SK-N-SH treated with all-trans-retinoic acid at 6 μM for 48 hours (cell line): ENCODE measurements around the gene CCL23.

Experiments used
- ATAC-seq: fragments of 200-7000 bp; cut with Tn5 transposase; 3 replicates; pipeline ENCODE4 v1.9.1; 2020; ENCODE audit warnings: mild to moderate bottlenecking, moderate library complexity
- ARNTL ChIP-seq: fragments of 450-650 bp; formaldehyde crosslinking; IDR thresholded peaks from 2 replicates; pipeline ENCODE4 v1.5.0; 2020; ENCODE audit warnings: low read depth, mild to moderate bottlenecking, moderate library complexity, borderline replicate concordance
- BACH2 ChIP-seq: fragments of 250-450 bp; sonication (Bioruptor Pico); IDR thresholded peaks from 2 replicates; pipeline ENCODE4 v1.9.0; 2021; ENCODE audit warnings: mild to moderate bottlenecking, borderline replicate concordance
- CSDC2 ChIP-seq: fragments of 250-450 bp; sonication (Bioruptor Pico); IDR thresholded peaks from 2 replicates; pipeline ENCODE4 v1.5.0; 2020; ENCODE audit warnings: mild to moderate bottlenecking, moderate library complexity
- ESRRG ChIP-seq: fragments of 250-450 bp; sonication (Bioruptor Pico); IDR thresholded peaks from 2 replicates; pipeline ENCODE4 v1.6.1; 2021; ENCODE audit warnings: mild to moderate bottlenecking
- ISL1 ChIP-seq: fragments of 250-450 bp; sonication (Bioruptor Pico); IDR thresholded peaks from 2 replicates; pipeline ENCODE4 v2.1.2; 2022; ENCODE audit warnings: mild to moderate bottlenecking, moderate library complexity
- OSR1 ChIP-seq: fragments of 250-450 bp; sonication (Bioruptor Pico); IDR thresholded peaks from 2 replicates; pipeline ENCODE4 v1.8.0; 2022; ENCODE audit warnings: moderate library complexity, mild to moderate bottlenecking, inconsistent platforms
- POU6F1 ChIP-seq: fragments of 250-450 bp; sonication (Bioruptor Pico); IDR thresholded peaks from 2 replicates; pipeline ENCODE4 v1.8.0; 2021; ENCODE audit warnings: low read depth, mild to moderate bottlenecking, moderate library complexity, borderline replicate concordance
- PPARA ChIP-seq: fragments of 250-450 bp; sonication (Bioruptor Pico); IDR thresholded peaks from 2 replicates; pipeline ENCODE4 v1.5.0; 2020; ENCODE audit warnings: mild to moderate bottlenecking, borderline replicate concordance
- RARB ChIP-seq: fragments of 250-450 bp; sonication (Bioruptor Pico); IDR thresholded peaks from 2 replicates; pipeline ENCODE4 v1.8.0; 2021; ENCODE audit warnings: mild to moderate bottlenecking, moderate library complexity
- SNAI2 ChIP-seq: fragments of 250-450 bp; sonication (Bioruptor Pico); IDR thresholded peaks from 2 replicates; pipeline ENCODE4 v1.5.0; 2020; ENCODE audit warnings: mild to moderate bottlenecking, moderate library complexity
- TCF4 ChIP-seq: fragments of 250-450 bp; sonication (Bioruptor Pico); IDR thresholded peaks from 2 replicates; pipeline ENCODE4 v1.8.0; 2021; ENCODE audit warnings: mild to moderate bottlenecking, moderate library complexity, borderline replicate concordance
- TOX ChIP-seq: fragments of 250-450 bp; sonication (Bioruptor Pico); IDR thresholded peaks from 2 replicates; pipeline ENCODE4 v1.8.0; 2021; ENCODE audit warnings: mild to moderate bottlenecking, moderate library complexity, borderline replicate concordance
- TSHZ2 ChIP-seq: fragments of 250-450 bp; sonication (Bioruptor Pico); IDR thresholded peaks from 2 replicates; pipeline ENCODE4 v1.5.0; 2020; ENCODE audit warnings: mild to moderate bottlenecking, moderate library complexity
- ZC3H10 ChIP-seq: fragments of 250-450 bp; sonication (Bioruptor Pico); IDR thresholded peaks from 2 replicates; pipeline ENCODE4 v1.5.1; 2021; ENCODE audit warnings: mild to moderate bottlenecking, moderate library complexity
- ZFP3 ChIP-seq: fragments of 250-450 bp; sonication (Bioruptor Pico); IDR thresholded peaks from 2 replicates; pipeline ENCODE4 v1.5.0; 2020; ENCODE audit warnings: mild to moderate bottlenecking, moderate library complexity
- ZNF565 ChIP-seq: fragments of 450-650 bp; formaldehyde crosslinking; conservative IDR thresholded peaks from 2 replicates; pipeline ENCODE4 v1.5.0; 2020; ENCODE audit warnings: low read depth, mild to moderate bottlenecking, moderate library complexity
- ZNF70 ChIP-seq: fragments of 450-650 bp; formaldehyde crosslinking; IDR thresholded peaks from 2 replicates; pipeline ENCODE4 v1.5.0; 2020; ENCODE audit warnings: mild to moderate bottlenecking, moderate library complexity
- ZNF8 ChIP-seq: fragments of 450-650 bp; formaldehyde crosslinking; IDR thresholded peaks from 2 replicates; pipeline ENCODE4 v1.5.0; 2020; ENCODE audit warnings: mild to moderate bottlenecking, moderate library complexity
- TF ChIP-seq, protein P1 (sequence below): fragments of 250-450 bp; sonication (Bioruptor Pico); IDR thresholded peaks from 2 replicates; pipeline ENCODE4 v1.5.1; 2020; ENCODE audit warnings: low read depth, mild to moderate bottlenecking, moderate library complexity
- TF ChIP-seq, protein P2 (sequence below): fragments of 250-450 bp; sonication (Bioruptor Pico); IDR thresholded peaks from 2 replicates; pipeline ENCODE4 v1.8.0; 2020; ENCODE audit warnings: mild to moderate bottlenecking, moderate library complexity, borderline replicate concordance
- TF ChIP-seq, protein P3 (sequence below): fragments of 250-450 bp; sonication (Bioruptor Pico); IDR thresholded peaks from 2 replicates; pipeline ENCODE4 v1.5.1; 2021; ENCODE audit warnings: mild to moderate bottlenecking, moderate library complexity

CCL23 gene

DNA sequence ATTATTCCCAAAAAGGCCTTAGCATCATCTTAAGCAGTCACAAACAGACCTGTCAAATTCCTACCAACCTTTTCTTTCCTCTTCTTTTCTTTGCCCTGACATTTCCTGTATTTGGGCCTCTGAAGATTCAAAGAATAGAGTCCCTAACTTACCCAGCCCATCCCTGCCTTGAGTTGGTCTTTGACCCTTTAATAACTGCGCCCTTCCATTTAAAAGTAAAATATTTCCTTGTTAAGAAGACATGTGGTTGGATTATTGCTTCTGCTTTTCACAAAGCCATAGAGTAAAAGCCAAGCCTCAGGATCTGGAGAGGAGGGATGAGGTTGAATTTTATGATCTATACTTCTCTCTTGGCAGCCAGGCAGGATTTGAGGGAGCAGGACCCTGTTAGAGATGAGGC, 13.2 kb upstream of the CCL23 start:
- TF ChIP-seq ZFP3 (no peak), ESRRG (CRISPR knock-in tag) (no peak), TCF4 (CRISPR knock-in tag) (no peak), RARB (CRISPR knock-in tag) (no peak), ISL1 (CRISPR knock-in tag) (no peak), PPARA (CRISPR knock-in tag) (no peak), TOX (no peak), POU6F1 (CRISPR knock-in tag) (no peak), ZNF8 (CRISPR knock-in tag) (no peak)
- TF ChIP-seq, protein P1, sequence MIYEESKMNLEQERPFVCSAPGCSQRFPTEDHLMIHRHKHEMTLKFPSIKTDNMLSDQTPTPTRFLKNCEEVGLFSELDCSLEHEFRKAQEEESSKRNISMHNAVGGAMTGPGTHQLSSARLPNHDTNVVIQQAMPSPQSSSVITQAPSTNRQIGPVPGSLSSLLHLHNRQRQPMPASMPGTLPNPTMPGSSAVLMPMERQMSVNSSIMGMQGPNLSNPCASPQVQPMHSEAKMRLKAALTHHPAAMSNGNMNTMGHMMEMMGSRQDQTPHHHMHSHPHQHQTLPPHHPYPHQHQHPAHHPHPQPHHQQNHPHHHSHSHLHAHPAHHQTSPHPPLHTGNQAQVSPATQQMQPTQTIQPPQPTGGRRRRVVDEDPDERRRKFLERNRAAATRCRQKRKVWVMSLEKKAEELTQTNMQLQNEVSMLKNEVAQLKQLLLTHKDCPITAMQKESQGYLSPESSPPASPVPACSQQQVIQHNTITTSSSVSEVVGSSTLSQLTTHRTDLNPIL (CRISPR knock-in tag): no peak

DNA sequence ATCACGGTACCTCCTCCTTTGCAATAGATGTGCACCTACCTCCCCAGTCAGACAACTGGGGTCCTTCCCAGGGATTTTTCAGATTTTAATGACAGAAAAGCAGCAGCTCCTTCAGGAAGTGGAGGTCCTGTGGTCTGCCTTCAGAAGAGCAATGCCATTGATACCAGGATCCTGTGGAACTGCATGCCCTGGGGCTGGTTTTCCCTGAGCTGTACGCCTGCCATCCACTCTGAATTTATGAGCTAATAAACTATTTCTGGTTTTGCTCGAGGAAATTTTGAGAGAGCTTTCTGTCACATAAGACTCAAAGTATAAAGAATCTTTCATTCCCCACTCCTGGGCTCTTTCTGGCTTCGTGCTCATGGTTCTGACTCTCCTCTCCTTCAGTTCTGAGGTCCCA, 10.0 kb upstream of the CCL23 start:
- no peak for ATAC-seq
- TF ChIP-seq ARNTL (CRISPR knock-in tag) (no peak), PPARA (CRISPR knock-in tag) (no peak), ZNF565 (CRISPR knock-in tag) (no peak), OSR1 (CRISPR knock-in tag) (no peak), CSDC2 (CRISPR knock-in tag) (no peak), ESRRG (CRISPR knock-in tag) (no peak), SNAI2 (no peak), BACH2 (CRISPR knock-in tag) (no peak), TOX (no peak), ZNF70 (no peak), ZC3H10 (CRISPR knock-in tag) (no peak), POU6F1 (CRISPR knock-in tag) (no peak), ISL1 (CRISPR knock-in tag) (no peak)
- TF ChIP-seq, protein P1 (CRISPR knock-in tag): no peak
- TF ChIP-seq, protein P2, sequence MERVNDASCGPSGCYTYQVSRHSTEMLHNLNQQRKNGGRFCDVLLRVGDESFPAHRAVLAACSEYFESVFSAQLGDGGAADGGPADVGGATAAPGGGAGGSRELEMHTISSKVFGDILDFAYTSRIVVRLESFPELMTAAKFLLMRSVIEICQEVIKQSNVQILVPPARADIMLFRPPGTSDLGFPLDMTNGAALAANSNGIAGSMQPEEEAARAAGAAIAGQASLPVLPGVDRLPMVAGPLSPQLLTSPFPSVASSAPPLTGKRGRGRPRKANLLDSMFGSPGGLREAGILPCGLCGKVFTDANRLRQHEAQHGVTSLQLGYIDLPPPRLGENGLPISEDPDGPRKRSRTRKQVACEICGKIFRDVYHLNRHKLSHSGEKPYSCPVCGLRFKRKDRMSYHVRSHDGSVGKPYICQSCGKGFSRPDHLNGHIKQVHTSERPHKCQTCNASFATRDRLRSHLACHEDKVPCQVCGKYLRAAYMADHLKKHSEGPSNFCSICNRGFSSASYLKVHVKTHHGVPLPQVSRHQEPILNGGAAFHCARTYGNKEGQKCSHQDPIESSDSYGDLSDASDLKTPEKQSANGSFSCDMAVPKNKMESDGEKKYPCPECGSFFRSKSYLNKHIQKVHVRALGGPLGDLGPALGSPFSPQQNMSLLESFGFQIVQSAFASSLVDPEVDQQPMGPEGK (CRISPR knock-in tag): no peak

More for the DNA sequence above, 13.2 kb upstream of the CCL23 start:
- ATAC-seq: no peak

GRCh38 chr17:36024106-36024869, 6.5 kb upstream of the CCL23 start:
- no peak for ATAC-seq
- no peak for TF ChIP-seq TSHZ2 (CRISPR knock-in tag)
- TF ChIP-seq, protein P3, sequence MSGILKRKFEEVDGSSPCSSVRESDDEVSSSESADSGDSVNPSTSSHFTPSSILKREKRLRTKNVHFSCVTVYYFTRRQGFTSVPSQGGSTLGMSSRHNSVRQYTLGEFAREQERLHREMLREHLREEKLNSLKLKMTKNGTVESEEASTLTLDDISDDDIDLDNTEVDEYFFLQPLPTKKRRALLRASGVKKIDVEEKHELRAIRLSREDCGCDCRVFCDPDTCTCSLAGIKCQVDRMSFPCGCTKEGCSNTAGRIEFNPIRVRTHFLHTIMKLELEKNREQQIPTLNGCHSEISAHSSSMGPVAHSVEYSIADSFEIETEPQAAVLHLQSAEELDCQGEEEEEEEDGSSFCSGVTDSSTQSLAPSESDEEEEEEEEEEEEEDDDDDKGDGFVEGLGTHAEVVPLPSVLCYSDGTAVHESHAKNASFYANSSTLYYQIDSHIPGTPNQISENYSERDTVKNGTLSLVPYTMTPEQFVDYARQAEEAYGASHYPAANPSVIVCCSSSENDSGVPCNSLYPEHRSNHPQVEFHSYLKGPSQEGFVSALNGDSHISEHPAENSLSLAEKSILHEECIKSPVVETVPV (CRISPR knock-in tag): no peak
- TF ChIP-seq, all 23 proteins: peak for 0
